Panc1 (cell line): ENCODE results near the gene RBFOX1.

ENCODE experiments used
- CTCF ChIP-seq: fragments of 450-650 bp; IDR thresholded peaks from 2 replicates; pipeline ENCODE4 v1.5.1; 2017; ENCODE audit warnings: mild to moderate bottlenecking
- POLR2AphosphoS5 ChIP-seq: IDR thresholded peaks from 2 replicates; pipeline ENCODE4 v1.6.1; 2012; ENCODE audit warnings: mild to moderate bottlenecking, low read depth, low read length, moderate library complexity
- REST ChIP-seq, 2 experiments: IDR thresholded peaks; 2 replicates each; pipeline ENCODE4 v1.6.1; 2011 to 2012; ENCODE audit warnings: low read depth in 2 of 2, control low read depth in 1 of 2, low read length in 1 of 2, mild to moderate bottlenecking in 1 of 2, moderate library complexity in 1 of 2; ENCODE audit not compliant: insufficient read depth in 1 of 2
- SIN3A ChIP-seq: IDR thresholded peaks from 2 replicates; pipeline ENCODE4 v1.6.1; 2012; ENCODE audit warnings: low read depth, mild to moderate bottlenecking, low read length, moderate library complexity, borderline replicate concordance; ENCODE audit not compliant: insufficient read depth

GRCh38 chr16:7303660-7304200, 28.9 kb upstream of the RBFOX1 start:
- no peak for TF ChIP-seq CTCF
- TF ChIP-seq POLR2AphosphoS5: no peak
- TF ChIP-seq REST (IDR thresholded peaks at IDR 0.05; ENCODE audit: insufficient read depth in 1 of 2, low read depth in 2 of 2, low read length in 1 of 2): no peak
- no peak for TF ChIP-seq SIN3A
